HG02610 (cell line): Measurements from ENCODE around the gene TOMM70.
"Not testable (repeated sequence)": the region's sequence is repeated elsewhere in the genome, so short reads cannot be mapped to it uniquely, and the experiment has no call there.

Experiments
- ATAC-seq: cut with Tn5 transposase; IDR thresholded peaks from one replicate; pipeline ENCODE4 v1.9.1; 2021; ENCODE audit warnings: mild to moderate bottlenecking, moderate library complexity; ENCODE audit not compliant: unreplicated experiment

Gene TOMM70

GRCh38 chr3:100368441-100368840 lies 32.4 kb downstream of the TOMM70 start:
- ATAC-seq: no peak

- ATAC-seq: no peak
Measured at GRCh38 chr3:100366424-100366823, 34.5 kb downstream of the TOMM70 start.

DNA sequence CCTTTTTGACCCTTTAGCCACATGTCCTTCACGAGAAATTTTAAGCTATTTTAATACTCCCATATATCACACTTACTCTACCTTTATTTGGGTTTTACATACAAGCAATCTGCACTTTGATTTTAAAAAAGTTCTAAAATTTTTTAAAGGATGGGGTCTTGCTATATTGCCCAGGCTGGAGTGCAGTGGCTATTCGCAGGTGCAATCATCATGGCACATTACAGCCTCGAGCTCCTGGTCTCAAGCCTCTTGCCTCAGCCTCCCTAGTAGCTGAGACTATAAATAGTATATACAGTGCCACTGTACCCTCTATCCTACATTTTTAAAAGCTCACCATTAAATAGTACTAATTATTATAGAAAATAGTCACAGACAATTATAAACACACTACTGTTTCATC lies 36.5 kb downstream of the TOMM70 start:
- no peak for ATAC-seq

DNA sequence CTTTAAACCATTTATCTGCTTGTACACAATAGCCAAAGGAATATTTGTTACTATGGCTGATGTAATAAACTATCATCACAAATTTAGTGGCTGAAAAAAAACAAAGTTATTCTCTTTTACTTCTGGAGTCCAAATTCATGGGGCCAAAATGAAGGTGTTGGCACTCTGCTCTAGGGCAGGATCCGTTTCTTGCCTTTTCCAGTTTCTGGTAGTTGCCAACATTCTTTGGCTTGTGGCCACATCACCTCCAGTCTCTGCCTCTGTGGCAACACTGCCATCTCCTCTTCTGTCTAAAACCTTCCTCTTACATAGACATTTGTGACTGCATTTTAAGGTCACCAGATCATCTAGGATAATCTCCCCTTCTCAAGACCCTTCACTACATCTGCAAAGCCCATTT lies 39.0 kb downstream of the TOMM70 start:
- ATAC-seq: no peak

GRCh38 chr3:100360757-100361496 lies 40.0 kb downstream of the TOMM70 start:
- no peak for ATAC-seq

- no peak for ATAC-seq
Measured at GRCh38 chr3:100359035-100359434, 41.9 kb downstream of the TOMM70 start.

DNA sequence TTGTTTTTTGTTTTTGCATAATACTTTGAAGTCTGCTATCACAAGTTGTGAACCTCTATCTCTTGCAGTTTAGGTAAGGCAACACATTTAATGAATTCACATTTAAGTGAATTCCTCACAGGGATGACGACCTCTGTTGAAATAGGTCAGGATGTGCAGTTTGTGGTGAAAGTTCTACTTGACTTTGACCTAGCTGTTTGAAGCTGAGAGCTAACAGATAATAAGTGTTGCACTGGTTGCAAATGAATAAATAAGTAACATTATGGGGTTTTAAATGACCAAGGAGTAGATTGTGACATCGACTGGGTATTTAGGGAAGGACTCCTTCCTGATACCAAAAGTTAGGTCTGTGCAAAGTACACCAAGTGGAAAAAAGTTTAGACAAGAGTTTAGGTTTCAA lies 42.5 kb downstream of the TOMM70 start:
- ATAC-seq: no peak

GRCh38 chr3:100354850-100355249 lies 46.0 kb downstream of the TOMM70 start:
- ATAC-seq: no peak

- ATAC-seq: no peak
Measured at GRCh38 chr3:100352296-100353231, 48.3 kb downstream of the TOMM70 start.

DNA sequence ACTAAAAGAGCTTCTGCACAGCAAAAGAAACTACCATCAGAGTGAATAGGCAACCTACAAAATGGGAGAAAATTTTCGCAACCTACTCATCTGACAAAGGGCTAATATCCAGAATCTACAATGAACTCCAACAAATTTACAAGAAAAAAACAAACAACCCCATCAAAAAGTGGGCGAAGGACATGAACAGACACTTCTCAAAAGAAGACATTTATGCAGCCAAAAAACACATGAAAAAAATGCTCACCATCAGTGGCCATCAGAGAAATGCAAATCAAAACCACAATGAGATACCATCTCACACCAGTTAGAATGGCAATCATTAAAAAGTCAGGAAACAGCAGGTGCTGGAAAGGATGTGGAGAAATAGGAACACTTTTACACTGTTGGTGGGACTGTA lies 49.1 kb downstream of the TOMM70 start:
- ATAC-seq: not testable (repeated sequence)

DNA sequence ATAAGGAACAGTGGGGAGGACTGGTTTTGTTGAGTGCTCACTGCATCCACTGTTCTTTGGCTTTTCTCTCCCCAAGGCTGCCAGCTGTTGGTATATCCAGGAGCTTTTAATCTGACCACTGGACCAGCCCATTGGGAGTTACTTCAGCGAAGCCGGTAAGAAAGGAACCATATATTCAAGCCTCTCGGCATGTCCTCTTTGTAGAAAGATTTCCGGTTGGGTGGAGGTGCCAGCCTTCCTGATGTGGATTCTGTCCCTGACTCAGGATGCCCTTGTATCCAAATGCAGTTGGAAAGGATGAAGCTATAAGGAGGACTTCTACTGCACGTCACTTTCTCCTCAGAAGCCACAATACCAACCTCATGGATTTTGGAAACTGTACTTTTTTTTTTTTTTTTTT lies 52.2 kb downstream of the TOMM70 start:
- no peak for ATAC-seq

DNA sequence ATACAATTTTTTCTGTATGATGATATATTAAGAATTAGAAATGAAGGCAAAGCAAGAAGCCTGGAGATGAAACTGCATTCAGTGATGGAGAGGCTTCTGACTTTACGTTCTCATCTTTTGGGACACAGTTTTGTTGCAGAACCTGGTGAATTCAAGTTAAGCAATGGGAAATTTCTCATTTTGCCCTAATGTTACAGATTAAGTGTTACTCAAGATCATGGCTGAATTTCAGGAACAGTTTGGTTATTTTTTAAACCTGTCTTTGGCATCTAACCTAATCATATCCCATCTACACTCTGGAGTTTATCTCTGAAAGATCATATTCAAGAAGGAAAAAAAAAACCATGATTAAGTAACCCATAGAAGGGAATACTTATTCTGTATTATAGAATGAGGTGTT lies 60.4 kb downstream of the TOMM70 start:
- ATAC-seq: no peak

GRCh38 chr3:100339786-100340185 lies 61.1 kb downstream of the TOMM70 start:
- no peak for ATAC-seq

DNA sequence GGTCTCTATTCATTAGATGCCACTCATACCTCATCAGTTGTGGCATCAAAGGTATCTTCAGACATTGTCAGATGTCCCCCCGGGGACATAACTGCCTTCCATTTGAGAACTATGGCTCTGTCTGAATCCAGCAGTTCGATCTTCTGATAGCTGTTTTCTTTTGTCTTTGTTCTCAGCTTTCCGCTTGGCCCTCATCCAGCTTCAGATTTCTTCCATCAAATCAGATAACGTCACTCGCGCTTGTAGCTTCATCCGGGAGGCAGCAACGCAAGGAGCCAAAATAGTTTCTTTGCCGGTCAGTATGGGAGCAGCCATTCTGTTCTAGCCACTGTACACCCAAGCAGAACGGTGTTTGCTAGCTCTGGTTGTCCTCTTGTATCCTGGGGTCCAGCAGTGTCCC lies 62.0 kb downstream of the TOMM70 start:
- no peak for ATAC-seq

GRCh38 chr3:100336229-100336628 lies 64.7 kb downstream of the TOMM70 start:
- not testable (repeated sequence) for ATAC-seq

DNA sequence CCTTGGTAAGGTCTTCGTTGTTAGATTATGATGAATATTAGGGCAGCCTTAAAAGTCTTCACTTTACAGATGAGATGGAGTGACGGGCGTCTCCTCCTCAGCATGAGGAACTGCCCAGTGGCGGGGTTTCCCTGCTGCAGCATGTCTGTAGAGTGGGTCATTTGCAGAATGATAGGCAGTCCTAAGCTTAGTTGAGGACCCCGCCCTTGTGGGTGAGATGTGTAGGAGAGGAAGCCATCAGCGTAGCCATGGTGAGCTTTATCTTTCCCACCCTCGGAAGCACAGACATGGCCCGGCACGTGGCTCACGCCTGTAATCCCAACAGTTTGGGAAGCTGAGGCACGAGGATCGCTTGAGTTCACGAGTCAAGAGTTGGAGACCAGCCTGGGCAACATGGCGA lies 65.5 kb downstream of the TOMM70 start:
- ATAC-seq: peak; percentile 62

DNA sequence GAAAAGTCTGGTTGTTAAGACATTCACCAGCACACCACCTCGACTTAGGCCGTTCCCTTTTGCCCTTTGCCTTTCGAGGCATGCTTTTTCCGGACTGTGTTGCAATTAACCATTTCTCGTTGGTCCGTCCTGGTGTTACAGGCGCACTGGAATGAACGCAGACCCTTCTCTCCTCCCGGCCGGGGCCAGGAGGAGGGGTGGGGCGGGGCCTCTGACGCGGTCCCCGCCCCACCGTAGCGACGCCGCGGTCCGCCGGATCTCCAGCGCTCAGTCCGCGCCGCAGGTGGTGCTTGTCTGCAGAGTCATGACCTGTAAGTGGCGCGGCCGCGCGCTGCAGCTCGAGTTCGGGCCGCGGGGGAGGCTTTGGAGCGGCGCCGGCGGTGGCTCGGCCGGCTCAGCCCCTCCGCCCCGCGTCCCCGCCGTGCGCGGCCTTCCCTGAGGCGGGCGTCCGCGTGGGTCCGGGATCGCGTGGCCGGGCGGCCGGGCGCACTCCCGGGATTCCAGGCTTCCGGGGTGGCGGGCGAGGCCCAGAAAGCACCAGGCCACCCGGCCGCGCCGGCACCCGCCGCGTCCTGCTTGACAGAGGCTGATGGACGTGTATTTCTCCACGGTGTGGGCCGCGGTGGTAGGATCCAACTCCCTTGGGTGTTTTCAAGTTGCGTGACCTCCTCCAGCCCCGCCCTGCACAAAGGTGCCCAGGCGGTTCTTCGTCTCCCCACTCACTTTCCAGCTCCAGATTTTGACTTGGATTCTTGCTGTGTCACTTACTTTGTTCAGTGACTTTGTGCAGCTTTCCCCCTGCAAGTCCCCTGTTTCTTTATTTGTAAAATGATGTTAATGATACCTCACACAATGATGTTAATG lies 66.2 kb downstream of the TOMM70 start, which contains the start of gene NIT2:
NIT2 (plus strand) TSS at position 270 of the 864 bp plus-strand sequence; CDS start at position 305, 35 bp downstream.
- peak; percentile 95 for ATAC-seq

GRCh38 chr3:100333970-100334487 lies 66.9 kb downstream of the TOMM70 start:
- ATAC-seq: peak; percentile 18

GRCh38 chr3:100333051-100333450 lies 67.8 kb downstream of the TOMM70 start:
- no peak for ATAC-seq

DNA sequence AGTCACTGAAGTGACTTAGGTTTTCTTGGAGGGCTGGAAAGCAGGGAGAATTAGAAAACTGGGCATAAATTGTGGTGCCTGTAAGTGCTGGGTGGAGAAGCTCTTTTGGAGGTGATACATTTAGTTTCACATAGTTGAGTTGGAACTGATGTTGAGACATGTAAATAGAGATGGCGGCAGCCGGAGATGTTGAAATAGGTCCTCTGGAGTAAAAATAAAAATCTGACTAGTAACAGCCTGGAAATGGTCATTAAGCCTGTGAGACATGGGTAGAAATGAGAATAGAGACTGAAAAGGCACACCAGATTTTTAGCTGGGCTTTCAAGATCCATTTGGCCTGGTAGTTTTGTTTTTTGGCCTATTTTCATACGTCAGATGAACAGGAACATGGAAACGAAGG lies 69.2 kb downstream of the TOMM70 start:
- ATAC-seq: no peak

DNA sequence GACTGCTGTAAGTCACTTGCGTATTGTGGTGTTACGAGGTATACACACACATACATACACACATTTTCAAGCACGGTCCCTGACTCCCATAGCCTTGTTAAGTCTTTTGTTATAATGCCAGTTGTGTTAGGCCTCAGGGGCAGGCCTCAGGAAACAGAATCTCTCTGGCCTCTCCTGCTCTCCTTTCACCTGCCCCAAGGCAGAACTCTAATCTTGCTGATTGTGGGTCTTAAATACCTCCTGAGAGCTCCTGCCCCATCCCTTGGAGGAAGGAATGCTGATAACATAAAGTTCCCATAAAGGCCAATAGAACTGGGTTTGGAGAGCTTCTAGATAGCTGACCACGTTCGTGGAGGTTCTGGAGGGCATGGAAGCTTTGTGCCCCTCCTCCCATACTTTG lies 70.2 kb downstream of the TOMM70 start:
- ATAC-seq: no peak
